OCI-LY1 (cell line): ENCODE measurements around the gene NPIPA8.
"Not testable (repeated sequence)": the region's sequence is repeated elsewhere in the genome, so short reads cannot be mapped to it uniquely, and the experiment has no call there.

Experiments
- H2AFZ ChIP-seq: fragments of 200-600 bp; sonication (generic), shearing (Covaris generic); 2 replicates; pipeline ENCODE4 v1.6.0; 2014; ENCODE audit warnings: antibody characterized with exemption, mild to moderate bottlenecking, low read length
- H3F3A ChIP-seq: fragments of 200-600 bp; sonication (generic), shearing (Covaris generic); 2 replicates; pipeline ENCODE4 v1.6.0; 2014; ENCODE audit warnings: mild to moderate bottlenecking, antibody characterized with exemption, low read length, moderate library complexity; ENCODE audit not compliant: insufficient read depth
- H3K27ac ChIP-seq: fragments of 200-600 bp; sonication (generic); 2 replicates; pipeline ENCODE4 v1.5.1; 2014; ENCODE audit warnings: low read length, mixed run types, mild to moderate bottlenecking, low read depth; ENCODE audit not compliant: poor library complexity, severe bottlenecking
- H3K27me3 ChIP-seq: fragments of 200-600 bp; sonication (generic); 2 replicates; pipeline ENCODE4 v1.6.0; 2014; ENCODE audit warnings: antibody characterized with exemption, mild to moderate bottlenecking, low read length, moderate library complexity; ENCODE audit not compliant: insufficient read depth
- H3K36me3 ChIP-seq: fragments of 200-600 bp; sonication (generic); 2 replicates; pipeline ENCODE4 v1.6.1; 2014; ENCODE audit warnings: mild to moderate bottlenecking, antibody characterized with exemption, low read length, moderate library complexity, mixed read lengths; ENCODE audit not compliant: insufficient read depth
- H3K4me1 ChIP-seq: fragments of 200-600 bp; sonication (generic); 2 replicates; pipeline ENCODE4 v1.5.1; 2014; ENCODE audit warnings: mild to moderate bottlenecking, low read length, moderate library complexity; ENCODE audit not compliant: insufficient read depth, severe bottlenecking
- H3K4me2 ChIP-seq: fragments of 200-600 bp; sonication (generic), shearing (Covaris generic); 2 replicates; pipeline ENCODE4 v1.6.1; 2014; ENCODE audit warnings: low read length
- H3K4me3 ChIP-seq: fragments of 200-600 bp; sonication (generic); 2 replicates; pipeline ENCODE4 v1.5.1; 2014; ENCODE audit warnings: low read length, low read depth, mild to moderate bottlenecking, mixed read lengths; ENCODE audit not compliant: poor library complexity, severe bottlenecking
- H3K79me2 ChIP-seq: fragments of 200-600 bp; shearing (Covaris generic); 2 replicates; pipeline ENCODE4 v1.6.1; 2016; ENCODE audit warnings: mixed run types, low read length, mixed read lengths; ENCODE audit not compliant: insufficient read depth
- H3K9ac ChIP-seq: fragments of 200-600 bp; sonication (generic), shearing (Covaris generic); 2 replicates; pipeline ENCODE4 v1.6.1; 2014; ENCODE audit warnings: mild to moderate bottlenecking, low read length, mixed read lengths
- H3K9me2 ChIP-seq: fragments of 200-600 bp; sonication (generic), shearing (Covaris generic); 2 replicates; pipeline ENCODE4 v1.6.1; 2014; ENCODE audit warnings: low read depth, mild to moderate bottlenecking, low read length, mixed read lengths
- H3K9me3 ChIP-seq: fragments of 200-600 bp; shearing (Covaris generic); 2 replicates; pipeline ENCODE4 v1.6.1; 2014; ENCODE audit warnings: low read length, mixed read lengths
- H4K20me1 ChIP-seq: fragments of 200-600 bp; sonication (generic), shearing (Covaris generic); 2 replicates; pipeline ENCODE4 v1.6.0; 2016; ENCODE audit warnings: mild to moderate bottlenecking, low read length; ENCODE audit not compliant: insufficient read depth

The NPIPA8 gene

GRCh38 chr16:18336636-18337035 lies at the start of gene NPIPA8:
TSS of gene NPIPA8 (minus strand) at chr16:18336736. CDS start at chr16:18332662, 4,074 bp downstream.
- not testable (repeated sequence) for H4K20me1 ChIP-seq, H2AFZ ChIP-seq, H3K27me3 ChIP-seq, H3F3A ChIP-seq, H3K9me3 ChIP-seq, H3K4me3 ChIP-seq, H3K4me2 ChIP-seq, H3K79me2 ChIP-seq, H3K36me3 ChIP-seq, H3K9me2 ChIP-seq, H3K9ac ChIP-seq, H3K27ac ChIP-seq, H3K4me1 ChIP-seq

DNA sequence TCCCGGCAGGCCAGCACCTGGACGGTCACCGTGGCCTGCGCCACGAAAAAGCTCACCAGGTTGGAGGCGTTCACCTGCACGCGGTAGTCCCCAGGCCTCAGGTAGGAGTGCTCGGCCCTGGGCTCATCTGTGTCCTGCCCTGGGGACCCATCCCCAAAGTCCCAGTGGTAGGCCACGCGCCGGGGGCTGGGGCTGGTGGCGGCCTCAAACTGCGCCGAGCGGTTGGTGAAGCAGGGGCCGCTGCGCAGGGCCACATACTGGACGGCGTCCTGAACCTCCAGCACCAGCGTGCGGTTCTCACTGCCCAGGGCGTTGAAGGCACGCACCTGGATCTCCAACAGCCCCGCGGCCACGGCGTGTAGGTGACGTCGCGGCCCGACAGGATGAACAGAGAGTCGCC lies 48.7 kb upstream of the NPIPA8 start:
- not testable (repeated sequence) for H4K20me1 ChIP-seq, H3K27me3 ChIP-seq, H3K36me3 ChIP-seq, H3K9me3 ChIP-seq, H3K4me3 ChIP-seq, H3F3A ChIP-seq, H2AFZ ChIP-seq, H3K4me1 ChIP-seq, H3K9ac ChIP-seq, H3K9me2 ChIP-seq, H3K4me2 ChIP-seq, H3K27ac ChIP-seq, H3K79me2 ChIP-seq

DNA sequence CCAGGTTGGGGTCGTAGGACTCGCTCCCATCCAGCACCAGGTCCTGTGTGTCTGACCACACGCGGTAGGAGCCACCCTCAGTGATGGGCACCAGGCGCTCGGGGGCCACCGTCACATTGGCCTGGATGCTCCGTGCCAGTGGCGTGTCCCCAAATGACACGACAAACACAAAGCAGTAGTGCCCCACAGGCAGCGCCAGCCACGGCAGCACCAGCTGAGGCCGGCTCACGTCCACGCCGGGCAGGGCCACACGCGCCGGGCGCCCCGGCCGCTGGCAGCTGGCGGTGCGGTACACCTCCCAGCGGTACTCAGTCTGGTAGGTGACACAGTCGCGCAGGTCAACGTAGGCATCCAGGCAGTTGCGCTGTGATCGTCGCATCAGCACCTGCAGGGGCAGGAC lies 48.3 kb upstream of the NPIPA8 start:
- not testable (repeated sequence) for H4K20me1 ChIP-seq, H3K9ac ChIP-seq, H3F3A ChIP-seq, H3K4me3 ChIP-seq, H2AFZ ChIP-seq, H3K9me3 ChIP-seq, H3K79me2 ChIP-seq, H3K27ac ChIP-seq, H3K4me2 ChIP-seq, H3K36me3 ChIP-seq, H3K9me2 ChIP-seq, H3K4me1 ChIP-seq, H3K27me3 ChIP-seq

- H3K79me2 ChIP-seq, H3F3A ChIP-seq: not testable (repeated sequence)
Measured at GRCh38 chr16:18384098-18384636, 47.6 kb upstream of the NPIPA8 start.

GRCh38 chr16:18382696-18383095 lies 46.2 kb upstream of the NPIPA8 start:
- H3K4me2 ChIP-seq, H3K36me3 ChIP-seq, H3K79me2 ChIP-seq, H3K27ac ChIP-seq, H3K4me3 ChIP-seq, H3F3A ChIP-seq, H3K9me2 ChIP-seq, H4K20me1 ChIP-seq, H3K27me3 ChIP-seq, H2AFZ ChIP-seq, H3K9ac ChIP-seq, H3K9me3 ChIP-seq, H3K4me1 ChIP-seq: not testable (repeated sequence)

More at GRCh38 chr16:18384098-18384636, 47.6 kb upstream of the NPIPA8 start:
- H3K4me2 ChIP-seq, H3K9ac ChIP-seq, H2AFZ ChIP-seq, H3K9me3 ChIP-seq, H3K36me3 ChIP-seq, H3K4me3 ChIP-seq, H3K27ac ChIP-seq, H3K4me1 ChIP-seq, H3K27me3 ChIP-seq, H4K20me1 ChIP-seq, H3K9me2 ChIP-seq: not testable (repeated sequence)

DNA sequence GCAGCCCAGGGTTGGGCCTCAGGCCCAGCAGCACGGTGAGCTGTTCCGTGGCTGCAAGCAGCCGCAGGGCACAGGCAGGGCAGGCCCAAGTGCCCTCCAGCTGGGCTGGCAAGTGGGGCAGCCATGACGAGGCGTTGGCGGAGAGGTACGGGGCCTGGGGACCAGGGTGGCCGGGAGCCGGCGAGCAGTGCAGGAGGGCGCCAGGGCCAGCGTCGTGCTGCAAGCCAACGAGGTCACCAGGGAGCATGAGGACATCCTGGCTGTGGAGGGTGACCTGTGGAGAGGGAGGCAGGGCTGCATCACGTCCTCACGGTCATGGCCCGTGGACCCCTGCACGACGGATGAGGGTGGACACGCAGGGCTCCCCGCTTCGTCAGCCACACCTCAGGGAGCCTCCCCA lies 11.2 kb upstream of the NPIPA8 start:
- not testable (repeated sequence) for H4K20me1 ChIP-seq, H3K36me3 ChIP-seq, H3K9me2 ChIP-seq, H3K4me1 ChIP-seq, H3K9me3 ChIP-seq, H3K4me2 ChIP-seq, H3K27me3 ChIP-seq, H3K9ac ChIP-seq, H2AFZ ChIP-seq, H3K79me2 ChIP-seq, H3K27ac ChIP-seq, H3K4me3 ChIP-seq, H3F3A ChIP-seq

- not testable (repeated sequence) for H3K4me1 ChIP-seq, H3K9me2 ChIP-seq, H3K36me3 ChIP-seq, H3K9ac ChIP-seq, H3K27me3 ChIP-seq, H3K4me3 ChIP-seq, H3K27ac ChIP-seq, H3K4me2 ChIP-seq, H4K20me1 ChIP-seq, H3K79me2 ChIP-seq, H3F3A ChIP-seq, H2AFZ ChIP-seq, H3K9me3 ChIP-seq
Measured at GRCh38 chr16:18346993-18347392, 10.5 kb upstream of the NPIPA8 start.

GRCh38 chr16:18344634-18345033 lies 8.1 kb upstream of the NPIPA8 start:
- not testable (repeated sequence) for H4K20me1 ChIP-seq, H3K9ac ChIP-seq

More at GRCh38 chr16:18344634-18345033, 8.1 kb upstream of the NPIPA8 start:
- H3K9me2 ChIP-seq, H3K27ac ChIP-seq, H2AFZ ChIP-seq, H3F3A ChIP-seq, H3K4me2 ChIP-seq, H3K27me3 ChIP-seq, H3K79me2 ChIP-seq, H3K4me3 ChIP-seq, H3K4me1 ChIP-seq, H3K36me3 ChIP-seq, H3K9me3 ChIP-seq: not testable (repeated sequence)
